Inflammatory macrophage treated with lipopolysaccharide for 1 hour (primary cell): ENCODE measurements around the gene SCYGR4.
A peak's percentile ranks its signal among the peaks of the same experiment; 100 is the strongest.
"Not testable (repeated sequence)": the region's sequence is repeated elsewhere in the genome, so short reads cannot be mapped to it uniquely, and the experiment has no call there.

ENCODE experiments used
- DNase-seq, 2 donors: peaks; one replicate each; pipeline ENCODE4 v3.0.0-alpha.2; 2020 to 2022

The SCYGR4 gene

GRCh38 chr2:227614740-227615139 lies 2.6 kb upstream of the SCYGR4 start, which contains the start of gene SCYGR3:
Gene SCYGR3 (minus strand): TSS chr2:227614840. CDS start chr2:227614840, 0 bp downstream.
- no peak for DNase-seq

GRCh38 chr2:227615181-227615580 lies 2.1 kb upstream of the SCYGR4 start:
- no peak for DNase-seq

- DNase-seq = no peak
Measured at GRCh38 chr2:227615906-227616305, 1.4 kb upstream of the SCYGR4 start.

GRCh38 chr2:227616631-227617030 lies 667 bp upstream of the SCYGR4 start:
- DNase-seq = no peak

- peak in 1 of 2 donors; percentile 25 for DNase-seq
Measured at GRCh38 chr2:227623226-227623625, 5.9 kb downstream of the SCYGR4 start.

- DNase-seq = no peak
Measured at GRCh38 chr2:227625420-227625819, 8.1 kb downstream of the SCYGR4 start.

GRCh38 chr2:227626580-227627151 lies 9.4 kb downstream of the SCYGR4 start:
- DNase-seq = no peak

GRCh38 chr2:227627769-227628168 lies 10.5 kb downstream of the SCYGR4 start:
- peak in 1 of 2 donors; percentile 24 for DNase-seq

- DNase-seq = no peak
Measured at GRCh38 chr2:227629435-227629834, 12.1 kb downstream of the SCYGR4 start.

GRCh38 chr2:227630322-227630721 lies 13.0 kb downstream of the SCYGR4 start:
- DNase-seq = no peak

- DNase-seq = no peak
Measured at GRCh38 chr2:227632827-227633226, 15.5 kb downstream of the SCYGR4 start.

- DNase-seq = no peak
Measured at GRCh38 chr2:227634201-227634600, 16.9 kb downstream of the SCYGR4 start.

- DNase-seq = no peak
Measured at GRCh38 chr2:227642656-227643055, 25.4 kb downstream of the SCYGR4 start.

- DNase-seq = no peak
Measured at GRCh38 chr2:227643990-227644551, 26.8 kb downstream of the SCYGR4 start.

GRCh38 chr2:227653419-227653818 lies 36.1 kb downstream of the SCYGR4 start:
- DNase-seq = peak in 1 of 2 donors; percentile 14

- peak in 1 of 2 donors; percentile 27 for DNase-seq
Measured at GRCh38 chr2:227654426-227654825, 37.1 kb downstream of the SCYGR4 start.

GRCh38 chr2:227655454-227655853 lies 38.2 kb downstream of the SCYGR4 start:
- peak; percentile 88 to 89 for DNase-seq

- DNase-seq = no peak
Measured at GRCh38 chr2:227657199-227657845, 40.0 kb downstream of the SCYGR4 start.

GRCh38 chr2:227661025-227661649 lies 43.8 kb downstream of the SCYGR4 start:
- no peak for DNase-seq

- DNase-seq = no peak
Measured at GRCh38 chr2:227661827-227662226, 44.5 kb downstream of the SCYGR4 start.

- DNase-seq = no peak
Measured at GRCh38 chr2:227665189-227665940, 48.1 kb downstream of the SCYGR4 start.

- DNase-seq = not testable (repeated sequence)
Measured at GRCh38 chr2:227666631-227667170, 49.4 kb downstream of the SCYGR4 start, which contains the start of gene SCYGR5. Gene SCYGR5 (plus strand): TSS chr2:227666804. CDS start chr2:227666804, 0 bp downstream.
